ENCODE data around the gene PLXNA1. TPM values are rescaled to one million over a fixed set of nuclear protein-coding genes. Genes with fewer than 3 reads are reported as not detected.

Gene PLXNA1
- total RNA-seq, 2 donors from 2014 or later = 17.0 to 49.5 TPM

- H3K27ac ChIP-seq = no peak overlapping the region
- H3K36me3 ChIP-seq = no peaks in the 10 kb centered on the region
These were observed 9.3 kb downstream of the PLXNA1 start for GRCh38 chr3:126992216-126992615.

GRCh38 chr3:126992776-126993175 is 9.9 kb downstream of the PLXNA1 start:
- Histone ChIP-seq H3K36me3 (no peaks in the 10 kb centered on the region), H3K4me3 (no peak overlapping the region), H3K27me3 (replicated peaks; ENCODE audit: insufficient read depth) (no peaks in the 10 kb centered on the region), H3K27ac (no peak overlapping the region), H3K9me3 (no peaks in the 10 kb centered on the region), H3K4me1 (replicated peaks) (peaks cover 13% of the 10 kb centered on the region)
- intact Hi-C loops (cut with DNase I) = no loop called here
- TF ChIP-seq CTCF (IDR thresholded peaks at IDR 0.05) = no peak
- 85% methylated on average over 8 of the region's 8 CpGs for WGBS
- no peak for DNase-seq (ENCODE audit: low spot score)

More at GRCh38 chr3:126992216-126992615, 9.3 kb downstream of the PLXNA1 start:
- 88% methylated on average over 7 of the region's 7 CpGs for WGBS
- no peaks in the 10 kb centered on the region for H3K9me3 ChIP-seq
- peaks cover 13% of the 10 kb centered on the region for H3K4me1 ChIP-seq (replicated peaks)
- intact Hi-C loops (cut with DNase I) = no loop called here
- no peak for DNase-seq (ENCODE audit: low spot score)
- no peaks in the 10 kb centered on the region for H3K27me3 ChIP-seq (replicated peaks; ENCODE audit: insufficient read depth)
- no peak overlapping the region for H3K4me3 ChIP-seq
- TF ChIP-seq POLR2A (IDR thresholded peaks at IDR 0.05) (no peak), POLR2AphosphoS5 (IDR thresholded peaks at IDR 0.05) (no peak), CTCF (IDR thresholded peaks at IDR 0.05) (no peak)

- TF ChIP-seq POLR2A (IDR thresholded peaks at IDR 0.05) (no peak), POLR2AphosphoS5 (IDR thresholded peaks at IDR 0.05) (no peak), CTCF (IDR thresholded peaks at IDR 0.05) (no peak)
- Histone ChIP-seq H3K9me3 (no peaks in the 10 kb centered on the region), H3K4me3 (no peak overlapping the region), H3K36me3 (no peaks in the 10 kb centered on the region), H3K4me1 (replicated peaks) (peaks cover 13% of the 10 kb centered on the region), H3K27ac (no peak overlapping the region), H3K27me3 (replicated peaks; ENCODE audit: insufficient read depth) (no peaks in the 10 kb centered on the region)
- intact Hi-C loops (cut with DNase I) = no loop called here
- DNase-seq (ENCODE audit: low spot score) = no peak
- WGBS = 94% methylated on average over 9 of the region's 9 CpGs
These were observed 10.5 kb downstream of the PLXNA1 start for GRCh38 chr3:126993436-126993835.

GRCh38 chr3:126994661-126995245 is 11.8 kb downstream of the PLXNA1 start:
- Histone ChIP-seq H3K27me3 (replicated peaks; ENCODE audit: insufficient read depth) (no peaks in the 10 kb centered on the region), H3K27ac (no peak overlapping the region), H3K9me3 (no peaks in the 10 kb centered on the region), H3K4me1 (replicated peaks) (peaks cover 13% of the 10 kb centered on the region), H3K4me3 (no peak overlapping the region), H3K36me3 (no peaks in the 10 kb centered on the region)
- WGBS = 46% methylated on average over 10 of the region's 10 CpGs
- intact Hi-C loops (cut with DNase I) = no loop called here
- TF ChIP-seq POLR2A (IDR thresholded peaks at IDR 0.05) (no peak), CTCF (IDR thresholded peaks at IDR 0.05) (no peak), POLR2AphosphoS5 (IDR thresholded peaks at IDR 0.05) (no peak)
- DNase-seq (ENCODE audit: low spot score) = no peak

- WGBS = 55% methylated on average over 12 of the region's 12 CpGs
- DNase-seq (ENCODE audit: low spot score) = peak; percentile 38
- no peaks in the 10 kb centered on the region for H3K9me3 ChIP-seq
- H3K4me1 ChIP-seq (replicated peaks) = peaks cover 13% of the 10 kb centered on the region
- no peaks in the 10 kb centered on the region for H3K27me3 ChIP-seq (replicated peaks; ENCODE audit: insufficient read depth)
- TF ChIP-seq CTCF (IDR thresholded peaks at IDR 0.05) (no peak), POLR2A (IDR thresholded peaks at IDR 0.05) (no peak), POLR2AphosphoS5 (IDR thresholded peaks at IDR 0.05) (peak; percentile 29)
- no peak overlapping the region for H3K27ac ChIP-seq
- intact Hi-C loops (cut with DNase I) = no loop called here
- H3K36me3 ChIP-seq = no peaks in the 10 kb centered on the region
- no peak overlapping the region for H3K4me3 ChIP-seq
These were observed 12.4 kb downstream of the PLXNA1 start for GRCh38 chr3:126995254-126995780.

Measured in prostate gland (tissue), 2 donors.